NAMALWA (cell line): ENCODE results near the gene SPSB3.
"Not testable (repeated sequence)": the region's sequence is repeated elsewhere in the genome, so short reads cannot be mapped to it uniquely, and the experiment has no call there.

Source experiments
- DNase-seq: peaks from one replicate; pipeline ENCODE4 v3.0.0-alpha.2; 2015; ENCODE audit warnings: low spot score

Gene SPSB3

DNA sequence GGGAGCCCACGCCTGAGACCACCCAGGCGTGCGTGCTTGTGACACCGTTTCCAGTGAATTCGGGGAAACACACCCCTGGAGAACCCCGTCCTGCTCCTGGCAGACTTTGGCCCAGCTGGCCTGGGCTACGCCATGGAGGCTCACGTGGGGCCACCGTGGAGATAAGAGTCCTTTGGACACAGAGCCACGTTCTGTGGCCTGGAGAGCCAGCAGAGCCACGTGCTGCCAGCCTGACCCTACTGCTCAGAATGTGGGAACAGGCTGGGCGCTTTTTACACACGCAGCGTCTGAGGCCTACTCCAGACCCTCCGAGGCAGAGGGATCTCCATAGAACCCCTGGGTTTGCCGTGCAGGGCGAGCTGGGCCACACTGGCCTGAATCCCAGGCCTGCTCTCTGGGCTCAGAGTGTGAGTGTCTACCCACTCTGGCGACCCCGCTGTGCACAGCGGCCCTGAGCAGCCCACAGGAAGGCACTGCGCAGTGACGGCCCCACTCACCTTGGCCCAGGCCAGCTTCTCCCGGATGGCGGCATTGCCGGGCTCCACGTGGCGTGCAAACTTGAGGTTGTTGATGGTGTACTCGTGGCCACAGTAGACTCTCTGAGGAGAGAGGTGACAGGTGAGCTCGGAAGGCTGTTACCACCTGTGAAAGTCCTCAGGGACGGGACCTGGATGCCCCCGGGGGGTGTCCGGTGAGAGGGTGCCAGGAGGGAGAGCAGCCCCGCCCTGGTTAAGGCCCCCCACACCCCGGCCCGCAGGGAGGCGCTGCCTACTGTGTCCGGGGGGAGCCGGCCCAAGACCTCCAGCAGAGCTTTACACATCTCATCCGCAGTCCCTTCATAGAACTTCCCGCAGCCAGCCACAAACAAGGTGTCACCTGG, 34.3 kb upstream of the SPSB3 start:
- DNase-seq = no peak

DNA sequence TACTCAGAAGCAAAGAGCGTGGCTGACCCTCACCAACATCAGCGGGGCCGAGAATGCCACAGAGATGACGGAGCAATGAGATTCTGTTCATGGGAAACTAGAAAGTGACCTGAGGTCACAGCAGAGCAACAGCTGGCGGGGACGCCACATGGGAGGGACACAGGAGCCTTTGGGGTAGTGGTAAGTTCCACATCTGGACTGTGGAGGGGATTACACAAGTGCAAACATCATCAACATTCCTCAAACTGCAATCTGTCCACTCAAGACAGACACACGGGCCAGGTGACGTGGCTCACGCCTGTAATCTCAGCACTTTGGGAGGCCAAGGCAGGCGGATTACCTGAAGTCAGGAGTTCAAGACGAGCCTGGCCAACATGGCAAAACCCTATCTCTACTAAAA, 33.1 kb upstream of the SPSB3 start:
- no peak for DNase-seq

- DNase-seq = peak; percentile 26
These were observed 30.4 kb upstream of the SPSB3 start for GRCh38 chr16:1812732-1813163.

- DNase-seq = no peak
These were observed 28.2 kb upstream of the SPSB3 start for GRCh38 chr16:1810536-1810935.

DNA sequence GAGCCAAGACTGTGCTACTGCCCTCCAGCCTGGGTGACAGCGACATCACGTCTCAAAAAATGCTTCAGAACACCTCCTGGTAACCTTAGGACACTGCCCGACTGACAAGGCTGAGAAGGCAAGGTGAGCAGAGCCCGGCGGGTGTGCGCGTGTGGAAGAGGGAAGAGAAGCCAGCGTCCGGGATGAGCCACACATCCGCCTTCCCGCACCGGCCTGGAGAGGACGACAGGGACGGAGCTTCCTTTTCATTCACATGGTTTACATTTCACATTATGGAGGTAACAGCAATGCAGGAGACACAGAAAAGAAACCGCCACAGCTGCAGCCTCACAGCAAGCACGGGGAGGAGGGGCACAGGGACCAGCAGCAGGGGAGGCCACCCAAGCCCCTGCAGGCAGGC, 27.7 kb upstream of the SPSB3 start:
- DNase-seq = no peak

DNA sequence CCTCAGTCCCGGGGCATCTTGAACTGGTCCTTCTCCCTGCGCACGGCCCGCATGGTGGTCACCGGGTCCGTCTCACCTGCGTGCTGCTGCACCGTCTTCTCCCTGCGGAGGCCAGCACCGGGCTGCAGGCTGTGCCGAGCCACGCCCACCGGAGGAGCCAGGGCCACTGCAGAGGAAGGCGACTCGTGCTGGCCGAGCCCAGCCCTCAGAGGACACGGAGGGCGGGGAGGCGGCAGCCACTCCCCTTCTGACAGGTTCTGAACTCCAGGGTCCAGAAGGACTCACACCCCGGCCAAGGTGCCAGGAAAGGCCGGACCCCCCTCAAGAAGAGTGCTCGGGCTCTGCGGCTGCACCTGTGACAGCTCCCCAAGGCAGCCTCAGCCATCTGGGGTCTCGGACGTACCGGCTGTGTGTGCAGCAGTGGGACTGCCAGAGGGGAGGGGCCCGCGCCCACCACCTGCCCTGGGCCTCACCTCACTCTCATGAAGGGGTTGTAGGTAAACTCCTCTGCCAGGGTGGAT, 27.0 kb upstream of the SPSB3 start:
- DNase-seq = no peak

- DNase-seq = no peak
These were observed 26.3 kb upstream of the SPSB3 start for GRCh38 chr16:1808691-1809090.

DNA sequence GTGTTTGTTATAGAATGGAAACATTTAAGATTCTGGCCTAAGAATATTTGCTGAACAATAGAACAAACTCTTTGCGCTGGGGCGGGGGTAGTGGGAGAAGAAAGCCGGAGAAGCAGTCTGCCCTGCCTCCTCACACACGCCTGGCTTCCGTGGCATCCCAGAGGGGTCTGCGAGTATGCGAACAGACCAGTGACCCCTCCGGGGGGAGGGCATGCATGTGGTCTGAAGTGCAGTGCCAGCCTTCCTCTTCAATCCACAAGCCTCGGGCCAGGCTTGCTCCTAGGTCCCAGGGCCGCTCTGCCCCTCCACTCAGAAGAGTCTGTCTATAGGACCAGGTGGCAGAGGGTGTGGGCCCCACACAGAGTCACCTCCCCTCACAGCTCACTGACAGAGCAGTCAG, 25.3 kb upstream of the SPSB3 start:
- no peak for DNase-seq

- no peak for DNase-seq
These were observed 18.3 kb upstream of the SPSB3 start for GRCh38 chr16:1800701-1801100.

DNA sequence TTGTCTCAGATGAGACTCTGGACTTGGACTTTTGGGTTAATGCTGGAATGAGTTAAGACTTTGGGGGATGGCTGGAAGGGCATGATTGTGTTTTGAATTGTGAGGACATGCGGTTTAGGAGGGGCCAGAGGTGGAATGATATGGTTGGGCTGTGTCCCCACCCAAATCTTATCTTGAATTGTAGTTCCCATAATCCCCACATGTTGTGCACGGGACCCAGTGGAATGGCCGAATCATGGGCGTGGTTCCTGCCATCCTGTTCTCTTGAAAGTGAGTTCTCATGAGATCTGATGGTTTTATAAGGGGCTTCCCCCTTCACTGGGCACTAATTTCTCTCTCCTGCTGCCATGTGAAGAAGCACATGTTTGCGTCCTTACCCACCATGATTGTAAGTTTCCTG, 16.9 kb upstream of the SPSB3 start:
- not testable (repeated sequence) for DNase-seq

DNA sequence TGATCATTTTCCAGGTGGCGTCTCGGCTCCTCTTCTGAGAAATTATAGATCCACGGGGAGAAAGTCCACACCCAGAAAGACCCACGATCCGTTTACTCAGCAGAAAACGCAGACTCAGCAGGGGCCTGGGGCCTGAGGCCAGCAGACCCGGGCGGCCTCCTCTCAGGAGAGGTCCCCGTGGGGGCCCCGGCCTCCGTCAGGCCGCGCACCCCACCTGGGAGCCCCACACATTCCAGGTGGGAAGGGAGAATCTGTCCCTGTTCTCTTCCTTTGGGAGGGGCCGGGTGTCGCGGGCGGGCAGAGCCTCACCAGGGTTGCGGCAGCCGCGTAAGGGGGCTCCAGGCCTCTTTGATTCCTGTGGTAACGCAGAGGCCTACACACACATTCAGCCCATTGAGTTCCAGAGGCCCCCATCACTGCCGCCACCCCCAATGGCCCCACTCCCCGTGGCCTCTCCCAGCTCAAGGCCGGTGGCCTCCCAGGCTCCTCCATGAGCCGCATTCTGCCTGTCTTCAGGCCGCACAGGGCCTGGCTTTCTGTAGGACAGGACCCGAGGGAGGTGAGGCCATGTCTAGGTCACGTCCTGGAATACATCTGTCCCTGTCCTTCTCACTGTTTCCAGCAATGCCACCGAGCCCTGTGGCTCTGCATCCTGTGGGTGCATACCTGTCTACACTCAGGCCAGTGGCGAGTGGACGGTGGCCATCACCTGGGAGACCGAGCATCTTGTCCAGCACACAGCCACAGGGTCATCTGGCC, 12.7 kb upstream of the SPSB3 start:
- DNase-seq = no peak

DNA sequence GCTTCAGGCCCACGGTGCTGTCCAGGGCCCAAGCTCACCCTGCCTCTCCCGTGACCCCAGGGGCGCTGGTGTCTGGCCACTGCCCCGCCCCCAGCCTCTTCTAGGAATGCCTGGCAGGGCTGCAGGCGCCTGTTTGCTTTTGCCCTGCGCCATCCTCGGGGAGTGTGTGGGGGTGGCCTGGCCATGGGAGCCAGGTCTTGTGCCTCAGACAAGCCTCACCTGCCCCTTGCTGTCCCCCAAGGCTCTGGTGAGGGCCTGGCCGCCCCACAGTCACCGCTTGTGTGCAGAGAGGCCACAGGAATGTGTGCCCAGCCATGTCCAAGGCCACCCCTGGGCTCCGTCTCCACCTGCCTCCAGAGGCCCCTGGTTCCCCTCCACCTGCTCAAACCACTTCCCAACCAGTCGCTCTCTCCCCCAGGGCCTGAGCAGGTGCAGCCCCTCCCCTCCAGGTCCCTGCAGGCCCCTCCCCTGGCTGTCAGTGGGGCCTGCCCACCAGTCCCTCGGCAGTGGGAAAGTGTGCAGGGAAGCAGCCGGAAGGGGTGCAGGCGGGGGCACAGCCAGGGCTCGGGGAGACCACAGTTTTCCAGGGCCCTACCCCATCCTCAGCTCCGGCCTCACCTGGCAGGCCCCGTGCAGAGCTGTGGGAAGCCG, 12.0 kb upstream of the SPSB3 start:
- DNase-seq = no peak

- no peak for DNase-seq
These were observed 11.3 kb upstream of the SPSB3 start, which contains the start of gene IGFALS for GRCh38 chr16:1793578-1794220. TSS of gene IGFALS (minus strand) at chr16:1793705. CDS start at chr16:1793652, 53 bp downstream.

DNA sequence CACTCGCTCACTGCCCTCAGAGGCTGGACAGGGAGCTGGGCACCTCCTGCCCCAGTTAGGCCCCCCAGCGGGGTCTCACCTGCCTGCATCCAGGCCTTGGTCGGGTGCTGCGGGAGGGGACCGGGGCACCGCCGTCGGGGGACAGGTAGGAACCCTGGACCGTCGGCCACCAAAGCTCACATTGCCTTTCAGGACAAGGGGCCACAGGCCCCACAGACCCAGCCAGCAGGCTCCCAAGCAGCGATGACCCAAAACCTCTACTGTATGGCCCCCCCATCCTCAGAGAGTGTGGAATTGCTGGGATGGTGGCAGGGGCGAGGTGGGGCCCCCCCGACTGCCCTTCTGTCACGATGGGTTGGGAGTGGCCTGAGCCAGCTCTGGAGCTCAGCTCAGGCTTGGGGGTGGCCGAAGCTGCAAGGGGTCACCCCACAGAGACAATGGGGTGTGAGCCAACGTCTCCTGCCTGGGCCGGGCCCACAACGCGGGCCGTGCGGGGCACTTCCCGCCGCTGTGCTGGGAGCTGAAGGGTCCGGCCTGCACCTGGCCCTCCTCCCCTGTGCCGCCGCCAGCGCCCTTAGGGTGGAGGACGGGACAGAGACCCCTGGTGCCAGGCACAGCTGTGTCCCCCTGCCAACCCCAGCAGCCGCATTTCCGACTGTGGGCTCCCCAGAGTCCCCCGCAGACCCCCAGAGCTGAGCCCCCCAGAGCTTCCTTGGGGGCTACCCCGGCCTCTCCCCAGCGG, 10.6 kb upstream of the SPSB3 start:
- no peak for DNase-seq

DNA sequence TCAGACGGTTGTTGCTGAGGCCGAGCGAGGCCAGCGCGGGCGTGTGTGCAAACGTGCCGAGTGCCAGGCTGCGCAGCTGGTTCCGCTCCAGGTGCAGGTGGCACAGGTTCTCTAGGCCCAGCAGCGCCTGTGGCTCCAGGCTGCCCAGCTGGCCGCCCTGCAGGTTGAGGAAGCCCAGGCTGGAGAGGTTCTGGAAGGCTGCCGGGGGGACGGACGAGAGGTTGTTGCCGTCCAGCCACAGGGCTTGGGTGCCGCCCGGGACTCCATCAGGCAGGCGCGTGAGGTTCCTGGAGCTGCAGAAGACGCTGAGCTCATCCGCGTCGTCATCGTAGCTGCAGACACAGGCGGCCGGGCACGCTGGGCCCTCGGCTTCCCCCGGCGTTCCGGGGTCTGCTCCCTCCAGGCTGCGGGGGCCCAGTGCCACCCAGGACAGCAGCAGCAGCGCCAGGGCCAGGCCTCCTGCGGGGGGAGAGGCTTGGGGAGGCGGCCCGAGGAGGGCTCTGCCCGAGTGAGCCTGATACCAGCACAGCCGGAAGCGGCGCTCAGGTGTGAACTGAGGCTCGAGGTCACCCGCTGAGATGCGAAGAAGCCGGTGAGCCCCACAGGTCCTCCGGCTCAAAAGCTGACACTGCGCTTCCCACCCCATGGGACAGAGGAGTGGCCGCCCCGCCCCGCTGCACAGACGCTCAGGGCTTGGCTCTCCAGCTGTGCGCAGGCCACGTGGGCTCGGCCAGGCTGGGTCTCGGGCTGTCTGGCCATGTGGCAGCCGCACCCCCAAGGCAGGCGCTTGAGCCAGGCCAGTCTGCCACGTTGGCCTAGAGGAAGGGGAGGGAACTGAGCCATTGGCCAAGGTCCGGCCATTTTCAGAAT, 9.8 kb upstream of the SPSB3 start:
- DNase-seq = no peak

DNA sequence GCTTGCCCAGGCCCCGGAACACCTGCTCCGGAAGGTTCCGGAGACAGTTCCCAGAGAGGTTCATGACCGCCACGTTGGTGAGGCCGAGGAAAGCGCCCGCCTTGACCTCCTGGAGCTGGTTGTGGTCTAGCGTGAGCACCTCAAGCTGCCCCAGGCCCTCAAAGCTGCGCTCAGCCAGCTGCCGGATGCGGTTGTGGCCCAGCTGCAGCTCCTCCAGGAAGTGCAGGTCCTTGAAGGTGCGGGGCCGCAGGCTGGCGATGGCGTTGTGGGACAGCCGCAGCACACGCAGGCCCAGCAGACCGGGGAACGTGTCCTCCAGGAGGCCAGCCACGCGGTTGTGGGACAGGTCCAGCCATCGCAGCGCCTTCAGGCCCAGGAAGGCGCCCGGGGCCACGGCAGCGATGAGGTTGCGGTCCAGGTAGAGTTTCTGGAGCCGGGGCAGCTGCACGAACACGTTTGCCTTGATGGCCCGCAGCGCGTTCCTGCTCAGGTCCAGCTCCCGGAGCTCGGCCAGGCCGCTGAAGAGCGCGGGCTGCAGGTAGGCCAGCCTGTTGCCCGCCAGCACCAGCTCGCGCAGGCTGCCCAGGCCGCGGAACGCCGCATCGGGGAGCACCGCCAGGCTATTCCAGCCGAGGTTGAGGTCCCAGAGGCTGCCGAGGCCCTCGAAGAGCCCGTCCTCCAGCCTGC, 9.0 kb upstream of the SPSB3 start:
- no peak for DNase-seq

GRCh38 chr16:1790611-1791255, 8.4 kb upstream of the SPSB3 start:
- DNase-seq = no peak

GRCh38 chr16:1790261-1790610, 7.9 kb upstream of the SPSB3 start:
- DNase-seq = no peak

DNA sequence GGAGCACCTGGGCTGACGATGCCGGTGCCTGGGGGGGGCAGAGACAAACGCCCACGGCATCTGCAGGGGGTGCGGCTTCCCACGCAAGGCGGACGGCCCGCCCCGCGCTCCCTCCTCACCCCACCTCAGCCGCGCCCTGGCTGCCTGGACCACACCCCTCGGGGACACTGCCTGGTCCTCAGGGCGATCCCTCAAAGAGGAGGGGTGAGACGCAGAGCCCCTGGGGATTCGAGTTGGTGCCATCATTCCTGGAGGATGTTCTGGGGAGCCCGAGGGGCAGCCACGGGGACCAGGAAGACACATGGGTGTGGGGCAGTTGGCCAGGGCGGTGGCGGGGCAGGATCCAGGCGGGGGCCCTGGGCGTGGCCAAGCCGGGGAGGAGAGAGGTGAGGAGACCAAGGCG, 7.3 kb upstream of the SPSB3 start:
- DNase-seq = no peak
